DND-41 (cell line): ENCODE data around the gene RALGDS.

Experiments used
- CTCF ChIP-seq: IDR thresholded peaks from 2 replicates; pipeline ENCODE4 v1.5.1; 2012; ENCODE audit warnings: borderline replicate concordance, low read length, moderate library complexity, mild to moderate bottlenecking; ENCODE audit not compliant: poor library complexity, severe bottlenecking; ENCODE audit errors: extremely low read depth
- EZH2 ChIP-seq: IDR thresholded peaks from 3 replicates; pipeline ENCODE4 v1.6.1; 2012; ENCODE audit warnings: borderline replicate concordance, low read depth, mild to moderate bottlenecking, moderate library complexity, low read length, inconsistent platforms; ENCODE audit not compliant: severe bottlenecking

- TF ChIP-seq CTCF (no peak), EZH2 (no peak)
Measured at GRCh38 chr9:133103987-133104505, 17.0 kb downstream of the RALGDS start.
